HG02970 (cell line): ENCODE results near the gene EXOC6B.
"Not testable (repeated sequence)": the region's sequence is repeated elsewhere in the genome, so short reads cannot be mapped to it uniquely, and the experiment has no call there.

Experiments
- ATAC-seq: cut with Tn5 transposase; IDR thresholded peaks from one replicate; pipeline ENCODE4 v1.9.1; 2021; ENCODE audit warnings: mild to moderate bottlenecking, moderate library complexity, moderate number of reproducible peaks; ENCODE audit not compliant: unreplicated experiment, low FRiP score

Gene EXOC6B

GRCh38 chr2:72694715-72695496, 130.9 kb downstream of the EXOC6B start:
- no peak for ATAC-seq

GRCh38 chr2:72689579-72690195, 136.1 kb downstream of the EXOC6B start:
- ATAC-seq, result no peak

- no peak for ATAC-seq
These were observed 140.1 kb downstream of the EXOC6B start for GRCh38 chr2:72685638-72686213.

- ATAC-seq, result no peak
These were observed 143.8 kb downstream of the EXOC6B start for GRCh38 chr2:72682061-72682460.

DNA sequence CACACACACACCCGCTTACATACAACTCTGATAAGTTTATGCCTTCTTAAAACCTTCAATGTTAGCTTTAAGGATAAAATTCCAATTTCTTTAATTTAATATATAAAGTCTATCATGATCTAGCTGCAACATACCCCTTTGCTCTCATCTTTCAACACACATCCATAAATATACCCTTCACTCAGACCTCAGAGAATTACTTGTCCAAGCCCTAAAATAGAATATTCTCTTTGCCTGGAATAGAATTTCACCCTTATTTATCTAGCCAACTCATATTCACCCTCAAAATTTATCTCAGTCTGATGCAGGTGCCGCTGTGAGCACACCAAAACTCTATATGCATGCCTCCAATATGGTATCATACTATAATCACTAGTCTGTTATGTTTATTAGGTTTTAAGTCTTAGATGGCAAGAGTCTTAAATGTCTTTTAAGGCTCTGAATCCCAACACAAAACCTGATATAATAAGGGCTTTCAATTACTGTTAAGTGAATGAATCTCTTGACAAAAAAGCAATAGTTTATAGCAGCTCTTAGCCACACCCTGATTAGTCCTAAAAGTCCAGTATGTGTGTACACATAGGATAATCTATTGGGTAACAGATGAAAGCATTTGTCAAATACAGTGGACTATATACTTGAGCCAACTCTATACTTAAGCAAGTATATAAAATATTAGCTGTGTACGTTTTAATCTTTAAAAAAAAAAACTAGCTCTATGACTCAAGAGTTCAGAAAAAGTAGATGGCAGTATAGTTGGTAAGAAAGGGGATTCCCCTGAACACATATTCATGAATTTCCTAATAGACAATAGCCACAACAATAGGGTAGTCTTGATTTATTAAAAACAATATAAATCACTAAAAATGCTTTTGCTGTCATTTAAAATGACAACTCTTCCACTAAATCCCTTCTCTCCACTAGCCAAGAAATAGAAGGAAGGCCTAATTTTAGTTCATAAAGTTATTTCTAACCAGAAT, 144.5 kb downstream of the EXOC6B start:
- no peak for ATAC-seq

- peak; percentile 68 for ATAC-seq
These were observed 147.8 kb downstream of the EXOC6B start for GRCh38 chr2:72678024-72678423.

DNA sequence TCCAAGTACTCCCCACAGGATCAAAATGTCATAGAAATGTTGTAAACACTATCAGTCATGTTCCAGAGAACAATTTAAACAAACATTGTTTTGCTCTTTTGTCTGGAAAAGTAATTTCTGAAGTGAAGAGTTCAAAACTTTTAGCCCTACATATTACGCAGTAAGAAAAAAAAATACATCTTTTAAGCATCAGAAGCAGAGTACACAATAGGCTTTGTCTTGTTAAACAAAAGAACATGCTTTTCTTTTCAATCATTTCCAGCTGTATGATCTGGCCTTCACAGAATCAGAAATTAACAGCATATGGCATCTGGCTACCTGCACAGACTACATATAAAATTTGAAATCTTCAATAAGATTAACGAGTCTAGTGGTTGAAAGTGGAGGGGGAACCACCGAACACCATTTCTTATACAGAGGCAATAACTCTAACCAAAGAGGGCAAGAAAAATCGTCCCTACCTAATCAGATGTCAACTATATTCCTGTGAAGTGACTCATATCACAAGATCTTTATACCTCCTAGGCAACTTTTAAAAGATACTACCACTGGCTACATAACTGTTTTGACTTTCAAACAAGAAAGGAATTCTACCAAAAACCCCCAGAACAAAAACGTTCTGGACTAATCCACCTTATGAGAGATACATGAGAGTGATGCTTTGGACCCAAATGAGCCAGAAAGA, 149.3 kb downstream of the EXOC6B start:
- ATAC-seq, result no peak

DNA sequence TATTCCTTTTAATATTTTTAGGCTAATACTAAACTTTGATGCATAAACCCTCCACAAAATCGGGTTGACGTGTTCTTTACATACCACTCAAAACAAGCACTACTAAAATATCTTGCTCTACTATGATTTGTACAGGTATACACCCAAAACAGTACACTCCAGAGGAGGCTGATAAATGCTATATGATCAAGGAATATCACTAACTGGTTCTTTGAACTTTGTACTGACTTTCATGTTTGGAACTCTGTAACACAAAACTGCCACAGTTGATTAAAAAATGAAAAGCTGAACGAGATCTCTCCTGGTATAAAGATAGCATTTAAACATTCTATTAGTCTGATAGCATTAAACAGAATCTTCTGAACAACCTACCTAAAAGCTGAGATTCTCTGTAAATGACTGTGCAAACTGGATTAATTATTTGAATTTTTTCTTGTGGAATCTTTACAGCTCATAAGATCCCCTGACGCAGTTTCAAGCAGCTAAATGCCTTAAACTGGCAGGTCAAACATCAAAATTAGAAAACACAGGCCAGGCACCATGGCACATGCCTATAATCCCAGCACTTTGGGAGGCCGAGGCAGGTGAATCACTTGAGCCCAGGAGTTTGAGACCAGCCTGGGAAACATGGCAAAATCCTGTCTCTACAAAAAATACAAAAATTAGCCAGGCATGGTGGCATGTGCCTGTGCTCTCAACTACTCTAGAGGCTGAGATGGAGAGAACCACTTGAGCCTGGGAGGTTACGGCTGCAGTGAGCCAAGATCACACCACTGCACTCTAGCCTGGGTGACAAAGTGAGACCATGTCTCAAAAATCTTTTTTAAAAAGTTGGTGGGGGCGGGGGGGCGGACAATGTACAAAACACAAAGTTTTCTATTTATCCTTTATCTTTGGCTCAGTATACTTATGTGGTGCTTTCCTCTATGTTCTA, 150.6 kb downstream of the EXOC6B start:
- no peak for ATAC-seq

DNA sequence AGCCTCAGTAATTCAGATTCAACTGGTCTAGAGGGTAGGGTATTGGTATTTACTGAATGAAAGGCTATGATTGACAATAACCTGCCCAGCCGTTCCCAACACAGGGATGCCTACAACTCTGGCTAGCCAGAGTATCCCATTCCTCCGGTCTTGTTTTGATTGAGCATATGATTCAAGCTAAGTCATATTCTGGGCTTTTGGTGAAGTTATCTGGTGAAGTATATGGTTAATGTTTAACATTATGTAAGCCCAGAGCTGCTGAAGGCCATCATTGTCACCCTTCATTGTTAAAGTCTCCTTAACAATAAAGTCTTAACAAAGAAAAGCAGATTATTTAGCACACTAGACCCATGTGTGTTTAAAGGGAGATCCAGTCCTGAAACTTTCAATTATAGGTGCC, 152.6 kb downstream of the EXOC6B start:
- ATAC-seq, result no peak

GRCh38 chr2:72669121-72669520, 156.7 kb downstream of the EXOC6B start:
- ATAC-seq, result no peak

DNA sequence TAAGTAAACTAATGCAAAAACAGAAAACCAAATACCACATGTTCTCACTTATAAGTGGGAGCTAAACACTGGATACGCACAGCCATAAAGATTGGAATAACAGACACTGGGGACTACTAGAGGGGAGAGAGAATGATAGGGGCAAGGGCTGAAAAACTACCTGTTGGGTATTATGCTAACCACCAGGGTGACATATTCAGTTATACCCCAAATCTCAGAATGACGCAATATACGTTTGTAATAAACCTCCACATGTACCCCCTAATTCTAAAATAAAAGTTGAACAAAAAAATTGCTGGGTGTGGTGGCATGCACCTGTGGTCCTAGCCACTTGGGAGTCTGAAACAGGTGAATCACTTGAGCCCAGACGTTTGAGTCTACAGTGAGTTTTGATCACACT, 157.2 kb downstream of the EXOC6B start:
- no peak for ATAC-seq

DNA sequence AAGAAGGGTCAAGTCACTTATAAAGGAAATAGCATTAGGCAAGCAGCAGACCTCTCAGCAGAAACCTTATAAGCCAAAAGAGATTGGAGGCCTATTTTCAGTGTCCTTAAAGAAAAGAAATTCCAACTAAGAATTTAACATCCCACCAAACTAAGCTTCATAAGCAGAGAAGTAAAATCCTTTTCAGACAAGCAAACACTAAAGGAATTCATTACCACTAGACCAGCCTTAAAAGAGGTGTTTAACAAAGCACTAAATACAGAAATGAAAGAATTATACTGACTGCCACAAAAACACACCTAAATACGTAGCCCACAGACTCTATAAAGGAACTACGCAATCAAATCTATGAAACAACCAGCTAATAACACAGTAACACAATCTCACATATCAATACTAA, 160.4 kb downstream of the EXOC6B start:
- ATAC-seq, result no peak

GRCh38 chr2:72661985-72662384, 163.8 kb downstream of the EXOC6B start:
- no peak for ATAC-seq

DNA sequence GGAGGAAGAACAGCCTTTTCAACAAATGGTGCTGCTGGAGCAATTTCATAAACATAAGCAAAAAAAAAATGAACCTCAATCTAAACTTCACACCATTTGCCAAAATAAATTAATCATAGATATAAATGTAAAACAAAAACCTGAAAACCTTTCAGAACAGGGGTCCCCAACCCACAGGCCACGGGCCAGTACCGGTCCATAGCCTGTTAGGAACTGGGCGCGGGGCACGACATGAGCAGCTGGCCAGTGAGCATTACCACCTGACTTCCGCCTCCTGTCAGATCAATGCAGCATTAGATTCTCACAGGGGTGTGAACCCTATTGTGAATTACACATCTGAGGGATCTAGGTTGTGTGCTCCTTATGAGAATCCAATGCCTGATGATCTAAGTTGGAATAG, 176.0 kb downstream of the EXOC6B start:
- no peak for ATAC-seq

DNA sequence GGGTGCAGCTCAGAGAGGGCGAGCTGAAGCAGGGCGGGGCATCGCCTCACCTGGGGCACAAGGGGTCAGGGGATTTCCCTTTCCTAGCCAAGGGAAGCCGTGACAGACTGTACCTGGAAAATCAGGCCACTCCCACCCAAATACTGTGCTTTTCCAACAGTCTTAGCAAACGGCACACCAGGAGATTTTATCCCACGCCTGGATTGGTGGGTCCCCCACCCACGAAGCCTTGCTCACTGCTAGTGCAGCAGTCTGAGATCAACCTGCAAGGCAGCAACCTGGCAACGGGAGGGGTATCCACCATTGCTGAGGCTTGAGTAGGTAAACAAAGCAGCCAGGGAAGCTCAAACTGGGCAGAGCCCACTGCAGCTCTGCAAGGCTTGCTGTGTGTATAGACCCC, 184.6 kb downstream of the EXOC6B start:
- not testable (repeated sequence) for ATAC-seq

DNA sequence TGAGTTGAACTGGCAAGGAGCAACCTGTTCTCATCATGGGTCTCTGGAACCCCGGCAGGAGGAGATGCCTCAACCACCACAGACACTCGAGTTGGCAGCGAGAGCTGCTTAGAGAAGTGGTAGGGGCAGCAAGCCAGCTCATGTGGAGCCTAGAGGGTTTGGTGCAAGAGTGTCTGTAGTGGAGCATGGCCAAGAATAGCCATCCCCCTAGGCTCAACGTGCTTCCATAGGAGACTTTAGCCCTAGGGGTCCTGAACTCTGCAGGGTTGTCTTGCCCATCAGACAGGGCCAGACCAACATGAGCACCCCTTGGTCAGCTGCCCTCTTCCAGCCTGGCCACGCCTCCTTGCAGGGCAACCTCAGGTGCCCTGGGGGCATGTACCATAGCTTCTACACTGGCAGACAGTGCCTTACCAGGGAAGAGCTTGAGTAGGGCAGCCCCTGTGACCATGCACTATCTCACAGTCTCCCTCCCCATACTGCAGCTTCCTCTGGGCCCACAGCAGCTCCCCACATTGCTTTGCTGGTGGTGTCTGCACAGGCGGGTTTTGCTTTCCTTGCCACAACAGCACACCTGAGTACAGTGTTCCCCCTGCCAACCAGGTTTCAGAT, 187.1 kb downstream of the EXOC6B start:
- ATAC-seq, result no peak

- no peak for ATAC-seq
These were observed 189.6 kb downstream of the EXOC6B start for GRCh38 chr2:72636210-72636609.

- ATAC-seq, result no peak
These were observed 195.1 kb downstream of the EXOC6B start for GRCh38 chr2:72630767-72631166.

- ATAC-seq, result no peak
These were observed 196.8 kb downstream of the EXOC6B start for GRCh38 chr2:72629062-72629461.
